Uterus (tissue), 2 donors: ENCODE results near the gene GPR156.

Experiments used
- POLR2A ChIP-seq, 2 donors: fragments of 450-650 bp; IDR thresholded peaks; one replicate each; pipeline ENCODE4 v1.6.1; 2016; ENCODE audit warnings: antibody characterized with exemption in 2 of 2, mild to moderate bottlenecking in 1 of 2, moderate library complexity in 1 of 2
- TF ChIP-seq, protein P1 (sequence below), 4 experiments: fragments of 200-600 bp in 2 of 4; fragments of 450-650 bp in 2 of 4; sonication (generic) in 2 of 4; IDR thresholded peaks; one replicate each; pipeline ENCODE4 v1.5.1; 2016 to 2019; ENCODE audit warnings: antibody characterized with exemption in 4 of 4, mild to moderate bottlenecking in 2 of 4, moderate library complexity in 1 of 4

GRCh38 chr3:120298996-120299395 lies 14.0 kb upstream of the GPR156 start:
- TF ChIP-seq, protein P1, sequence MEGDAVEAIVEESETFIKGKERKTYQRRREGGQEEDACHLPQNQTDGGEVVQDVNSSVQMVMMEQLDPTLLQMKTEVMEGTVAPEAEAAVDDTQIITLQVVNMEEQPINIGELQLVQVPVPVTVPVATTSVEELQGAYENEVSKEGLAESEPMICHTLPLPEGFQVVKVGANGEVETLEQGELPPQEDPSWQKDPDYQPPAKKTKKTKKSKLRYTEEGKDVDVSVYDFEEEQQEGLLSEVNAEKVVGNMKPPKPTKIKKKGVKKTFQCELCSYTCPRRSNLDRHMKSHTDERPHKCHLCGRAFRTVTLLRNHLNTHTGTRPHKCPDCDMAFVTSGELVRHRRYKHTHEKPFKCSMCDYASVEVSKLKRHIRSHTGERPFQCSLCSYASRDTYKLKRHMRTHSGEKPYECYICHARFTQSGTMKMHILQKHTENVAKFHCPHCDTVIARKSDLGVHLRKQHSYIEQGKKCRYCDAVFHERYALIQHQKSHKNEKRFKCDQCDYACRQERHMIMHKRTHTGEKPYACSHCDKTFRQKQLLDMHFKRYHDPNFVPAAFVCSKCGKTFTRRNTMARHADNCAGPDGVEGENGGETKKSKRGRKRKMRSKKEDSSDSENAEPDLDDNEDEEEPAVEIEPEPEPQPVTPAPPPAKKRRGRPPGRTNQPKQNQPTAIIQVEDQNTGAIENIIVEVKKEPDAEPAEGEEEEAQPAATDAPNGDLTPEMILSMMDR (IDR thresholded peaks at IDR 0.05) = no peak
- no peak for TF ChIP-seq POLR2A (IDR thresholded peaks at IDR 0.05)
